ENCODE data around the gene LRMDA. TPM values are rescaled to one million over a fixed set of nuclear protein-coding genes. Genes with fewer than 3 reads are reported as not detected.

The LRMDA gene
- total RNA-seq, 3 donors from 2014 or later (not counting 1 experiment from before 2014, with no cell fraction given): 1.4 to 2.4 (median 2.1) TPM

- intact Hi-C loops (cut with micrococcal nuclease): no loop called here
- no peak for TF ChIP-seq CTCF (IDR thresholded peaks at IDR 0.05)
- no peaks in the 10 kb centered on the region for H3K36me3 ChIP-seq (ENCODE audit: control insufficient read depth, insufficient read depth, low read length)
- H3K4me3 ChIP-seq (ENCODE audit: low read length): no peak overlapping the region
- no peak overlapping the region for H3K4me3 Mint-ChIP-seq
- H3K9me3 ChIP-seq (ENCODE audit: control insufficient read depth, insufficient read depth, low read length): no peaks in the 10 kb centered on the region
- H3K4me1 ChIP-seq (ENCODE audit: control insufficient read depth, insufficient read depth, low read length): no peaks in the 10 kb centered on the region
- no peak for DNase-seq
- no peaks in the 10 kb centered on the region for H3K9me3 Mint-ChIP-seq
- no peaks in the 10 kb centered on the region for H3K27me3 ChIP-seq (ENCODE audit: control insufficient read depth, insufficient read depth, low read length)
- ATAC-seq: no peak
- H3K36me3 Mint-ChIP-seq: no peaks in the 10 kb centered on the region
- H3K27ac Mint-ChIP-seq: no peak overlapping the region
- H3K4me1 Mint-ChIP-seq: no peaks in the 10 kb centered on the region
- peaks cover 3 to 16% of the 10 kb centered on the region in 2 donors for H3K27me3 Mint-ChIP-seq (ENCODE audit: low read depth in 2 of 2)
- no peak overlapping the region for H3K27ac ChIP-seq (ENCODE audit: low read length)
These were observed 287.6 kb downstream of the LRMDA start for GRCh38 chr10:75718991-75719390.

GRCh38 chr10:75720157-75720556, 288.7 kb downstream of the LRMDA start:
- H3K27me3 Mint-ChIP-seq (ENCODE audit: low read depth in 2 of 2): peaks cover 3 to 10% of the 10 kb centered on the region in 2 donors
- ATAC-seq: no peak
- no peak overlapping the region for H3K27ac Mint-ChIP-seq

GRCh38 chr10:75722020-75722419, 290.6 kb downstream of the LRMDA start:
- ATAC-seq (no peak), DNase-seq (no peak)
- intact Hi-C loops (cut with micrococcal nuclease): no loop called here
- no peak overlapping the region for H3K4me3 ChIP-seq (ENCODE audit: low read length)
- no peaks in the 10 kb centered on the region for H3K9me3 Mint-ChIP-seq
- no peak for TF ChIP-seq CTCF (IDR thresholded peaks at IDR 0.05)
- H3K27ac ChIP-seq (ENCODE audit: low read length): no peak overlapping the region
- 86% methylated on average over 4 of the region's 4 CpGs for WGBS (ENCODE audit: insufficient coverage)
- no peaks in the 10 kb centered on the region for H3K4me1 Mint-ChIP-seq
- H3K4me1 ChIP-seq (ENCODE audit: control insufficient read depth, insufficient read depth, low read length): no peaks in the 10 kb centered on the region
- H3K36me3 Mint-ChIP-seq: no peaks in the 10 kb centered on the region
- H3K27ac Mint-ChIP-seq: no peak overlapping the region
- H3K27me3 ChIP-seq (ENCODE audit: control insufficient read depth, insufficient read depth, low read length): no peaks in the 10 kb centered on the region
- H3K27me3 Mint-ChIP-seq (ENCODE audit: low read depth in 2 of 2): peaks cover 0 to 10% of the 10 kb centered on the region in 2 donors
- H3K4me3 Mint-ChIP-seq: no peak overlapping the region
- no peaks in the 10 kb centered on the region for H3K36me3 ChIP-seq (ENCODE audit: control insufficient read depth, insufficient read depth, low read length)
- H3K9me3 ChIP-seq (ENCODE audit: control insufficient read depth, insufficient read depth, low read length): no peaks in the 10 kb centered on the region

More at GRCh38 chr10:75720157-75720556, 288.7 kb downstream of the LRMDA start:
- Mint-ChIP-seq H3K36me3 (no peaks in the 10 kb centered on the region), H3K4me3 (no peak overlapping the region), H3K9me3 (no peaks in the 10 kb centered on the region), H3K4me1 (no peaks in the 10 kb centered on the region)
- Histone ChIP-seq H3K4me3 (ENCODE audit: low read length) (no peak overlapping the region), H3K4me1 (ENCODE audit: control insufficient read depth, insufficient read depth, low read length) (no peaks in the 10 kb centered on the region), H3K27me3 (ENCODE audit: control insufficient read depth, insufficient read depth, low read length) (no peaks in the 10 kb centered on the region), H3K27ac (ENCODE audit: low read length) (no peak overlapping the region), H3K9me3 (ENCODE audit: control insufficient read depth, insufficient read depth, low read length) (no peaks in the 10 kb centered on the region), H3K36me3 (ENCODE audit: control insufficient read depth, insufficient read depth, low read length) (no peaks in the 10 kb centered on the region)
- no peak for TF ChIP-seq CTCF (IDR thresholded peaks at IDR 0.05)
- 91% methylated on average over 6 of the region's 7 CpGs for WGBS (ENCODE audit: insufficient coverage)
- no peak for DNase-seq
- intact Hi-C loops (cut with micrococcal nuclease): no loop called here

DNA sequence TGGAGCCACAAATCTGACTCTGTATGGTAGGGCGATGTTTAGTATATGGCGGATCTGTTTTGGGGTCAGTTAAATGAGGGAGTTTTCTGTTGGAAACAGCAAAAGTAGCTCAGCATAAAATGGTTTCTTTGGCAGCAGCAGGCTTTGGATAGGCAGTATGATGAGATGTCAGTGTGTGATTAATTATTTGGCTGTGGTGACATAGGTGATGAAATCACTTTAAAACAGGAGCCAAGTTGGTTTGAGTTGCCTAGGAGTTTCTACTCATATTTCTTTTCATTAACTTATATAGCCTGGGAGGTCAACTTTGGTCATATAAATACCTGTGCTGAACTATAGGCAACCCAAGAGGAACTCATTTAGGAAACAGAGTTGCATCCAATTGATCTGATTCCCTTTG, 291.2 kb downstream of the LRMDA start:
- no peaks in the 10 kb centered on the region for H3K36me3 ChIP-seq (ENCODE audit: control insufficient read depth, insufficient read depth, low read length)
- no peak for ATAC-seq
- no peaks in the 10 kb centered on the region for H3K4me1 Mint-ChIP-seq
- no peaks in the 10 kb centered on the region for H3K27me3 ChIP-seq (ENCODE audit: control insufficient read depth, insufficient read depth, low read length)
- H3K4me3 Mint-ChIP-seq: no peak overlapping the region
- no peak overlapping the region for H3K27ac Mint-ChIP-seq
- no peaks in the 10 kb centered on the region for H3K4me1 ChIP-seq (ENCODE audit: control insufficient read depth, insufficient read depth, low read length)
- 97% methylated on average over 2 of the region's 2 CpGs for WGBS (ENCODE audit: insufficient coverage)
- TF ChIP-seq CTCF (IDR thresholded peaks at IDR 0.05): no peak
- peaks cover 0 to 10% of the 10 kb centered on the region in 2 donors for H3K27me3 Mint-ChIP-seq (ENCODE audit: low read depth in 2 of 2)
- no peak for DNase-seq
- no peaks in the 10 kb centered on the region for H3K9me3 Mint-ChIP-seq
- H3K4me3 ChIP-seq (ENCODE audit: low read length): no peak overlapping the region
- H3K36me3 Mint-ChIP-seq: no peaks in the 10 kb centered on the region
- H3K9me3 ChIP-seq (ENCODE audit: control insufficient read depth, insufficient read depth, low read length): no peaks in the 10 kb centered on the region
- intact Hi-C loops (cut with micrococcal nuclease): no loop called here
- no peak overlapping the region for H3K27ac ChIP-seq (ENCODE audit: low read length)

All from natural killer cell (primary cell).